KG1 (cell line): ENCODE measurements around the gene CEP250.
"Not testable (repeated sequence)": the region's sequence is repeated elsewhere in the genome, so short reads cannot be mapped to it uniquely, and the experiment has no call there.

ENCODE experiments used
- DNase-seq: peaks from one replicate; lab custom pipeline; 2025; lab: John Stamatoyannopoulos, UW

CEP250 gene, protein sequence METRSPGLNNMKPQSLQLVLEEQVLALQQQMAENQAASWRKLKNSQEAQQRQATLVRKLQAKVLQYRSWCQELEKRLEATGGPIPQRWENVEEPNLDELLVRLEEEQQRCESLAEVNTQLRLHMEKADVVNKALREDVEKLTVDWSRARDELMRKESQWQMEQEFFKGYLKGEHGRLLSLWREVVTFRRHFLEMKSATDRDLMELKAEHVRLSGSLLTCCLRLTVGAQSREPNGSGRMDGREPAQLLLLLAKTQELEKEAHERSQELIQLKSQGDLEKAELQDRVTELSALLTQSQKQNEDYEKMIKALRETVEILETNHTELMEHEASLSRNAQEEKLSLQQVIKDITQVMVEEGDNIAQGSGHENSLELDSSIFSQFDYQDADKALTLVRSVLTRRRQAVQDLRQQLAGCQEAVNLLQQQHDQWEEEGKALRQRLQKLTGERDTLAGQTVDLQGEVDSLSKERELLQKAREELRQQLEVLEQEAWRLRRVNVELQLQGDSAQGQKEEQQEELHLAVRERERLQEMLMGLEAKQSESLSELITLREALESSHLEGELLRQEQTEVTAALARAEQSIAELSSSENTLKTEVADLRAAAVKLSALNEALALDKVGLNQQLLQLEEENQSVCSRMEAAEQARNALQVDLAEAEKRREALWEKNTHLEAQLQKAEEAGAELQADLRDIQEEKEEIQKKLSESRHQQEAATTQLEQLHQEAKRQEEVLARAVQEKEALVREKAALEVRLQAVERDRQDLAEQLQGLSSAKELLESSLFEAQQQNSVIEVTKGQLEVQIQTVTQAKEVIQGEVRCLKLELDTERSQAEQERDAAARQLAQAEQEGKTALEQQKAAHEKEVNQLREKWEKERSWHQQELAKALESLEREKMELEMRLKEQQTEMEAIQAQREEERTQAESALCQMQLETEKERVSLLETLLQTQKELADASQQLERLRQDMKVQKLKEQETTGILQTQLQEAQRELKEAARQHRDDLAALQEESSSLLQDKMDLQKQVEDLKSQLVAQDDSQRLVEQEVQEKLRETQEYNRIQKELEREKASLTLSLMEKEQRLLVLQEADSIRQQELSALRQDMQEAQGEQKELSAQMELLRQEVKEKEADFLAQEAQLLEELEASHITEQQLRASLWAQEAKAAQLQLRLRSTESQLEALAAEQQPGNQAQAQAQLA (N-terminal part only)

DNA sequence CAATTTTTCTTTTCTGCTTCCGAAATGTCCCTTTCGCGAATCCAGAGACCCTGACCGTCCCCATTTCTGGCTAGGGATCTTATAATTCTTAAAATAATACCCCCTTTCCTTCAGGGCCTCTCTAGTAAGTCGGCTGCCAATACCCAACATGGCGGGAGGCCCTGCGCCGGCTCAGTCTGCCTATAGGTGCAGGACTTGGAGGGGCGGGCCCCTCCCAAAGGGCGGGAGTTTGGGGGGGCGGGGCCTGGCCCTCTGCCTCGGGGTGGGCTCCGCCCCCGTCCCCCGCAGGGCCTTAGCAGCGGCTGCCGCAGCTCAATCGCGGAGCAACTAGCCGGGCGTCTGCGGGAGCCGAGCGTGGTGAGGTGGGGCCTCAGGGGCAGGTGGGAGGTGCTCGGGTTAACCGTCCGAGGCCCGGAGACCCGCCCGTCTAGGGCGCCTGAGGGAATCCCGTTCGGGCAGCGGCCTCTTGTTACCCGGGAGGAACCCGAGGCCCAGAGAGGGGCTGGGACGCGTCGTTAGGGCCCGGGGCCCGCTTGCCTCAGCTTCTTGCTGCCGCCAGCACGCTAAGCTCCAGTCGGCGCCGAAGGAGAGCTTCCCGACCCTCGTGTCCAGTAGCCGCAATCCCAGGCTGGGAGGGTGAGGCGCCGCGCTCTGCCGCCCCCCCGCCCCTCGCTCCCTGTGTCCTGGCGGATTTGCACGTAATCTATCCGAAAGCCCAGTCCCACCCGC lies at the start of gene CEP250:
TSS of gene CEP250 (plus strand) at position 718 of the 729 bp plus-strand sequence. CDS start 6,770 bp downstream, outside the sequence.
- peak; percentile 98 for DNase-seq

- DNase-seq: no peak
Measured at GRCh38 chr20:35405775-35406174, 49.6 kb upstream of the CEP250 start.

DNA sequence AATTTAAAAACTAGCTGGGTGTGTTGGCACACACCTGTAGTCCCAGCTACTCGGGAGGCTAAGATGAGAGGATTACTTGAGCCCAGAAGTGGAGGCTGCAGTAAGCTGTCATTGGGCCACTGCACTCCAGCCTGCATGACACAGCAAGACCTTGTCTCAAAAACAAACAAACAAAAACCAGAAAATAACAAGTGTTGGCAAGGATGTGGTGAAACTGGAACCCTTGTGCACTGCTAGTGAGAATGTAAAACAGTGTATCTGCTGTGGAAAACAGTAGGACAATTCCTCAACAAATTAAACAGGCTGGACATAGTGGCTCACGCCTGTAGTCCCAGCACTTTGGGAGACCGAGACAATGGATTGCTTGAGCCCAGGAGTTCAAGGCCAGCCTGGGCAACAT lies 47.1 kb upstream of the CEP250 start:
- no peak for DNase-seq

DNA sequence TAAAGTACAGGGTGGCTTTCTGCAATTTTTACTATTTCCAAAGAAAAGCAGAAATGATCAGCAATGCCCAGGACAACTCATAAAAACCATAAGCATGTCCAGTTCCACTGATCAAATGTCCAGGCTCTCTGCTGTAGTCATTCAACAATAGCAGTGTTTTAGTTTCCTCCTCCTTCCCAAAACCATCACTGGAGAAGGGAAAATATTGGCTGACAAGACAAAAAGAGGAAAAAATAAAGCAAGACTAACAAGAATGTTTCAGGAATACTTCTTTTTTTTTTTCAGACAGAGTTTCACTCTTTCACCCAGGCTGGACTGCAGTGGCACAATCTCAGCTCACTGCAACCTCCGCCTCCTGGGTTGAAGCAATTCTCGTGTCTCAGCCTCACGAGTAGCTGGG lies 45.9 kb upstream of the CEP250 start:
- DNase-seq: no peak

GRCh38 chr20:35410613-35411012 lies 44.8 kb upstream of the CEP250 start:
- no peak for DNase-seq

GRCh38 chr20:35421322-35421721 lies 34.1 kb upstream of the CEP250 start:
- DNase-seq: no peak

DNA sequence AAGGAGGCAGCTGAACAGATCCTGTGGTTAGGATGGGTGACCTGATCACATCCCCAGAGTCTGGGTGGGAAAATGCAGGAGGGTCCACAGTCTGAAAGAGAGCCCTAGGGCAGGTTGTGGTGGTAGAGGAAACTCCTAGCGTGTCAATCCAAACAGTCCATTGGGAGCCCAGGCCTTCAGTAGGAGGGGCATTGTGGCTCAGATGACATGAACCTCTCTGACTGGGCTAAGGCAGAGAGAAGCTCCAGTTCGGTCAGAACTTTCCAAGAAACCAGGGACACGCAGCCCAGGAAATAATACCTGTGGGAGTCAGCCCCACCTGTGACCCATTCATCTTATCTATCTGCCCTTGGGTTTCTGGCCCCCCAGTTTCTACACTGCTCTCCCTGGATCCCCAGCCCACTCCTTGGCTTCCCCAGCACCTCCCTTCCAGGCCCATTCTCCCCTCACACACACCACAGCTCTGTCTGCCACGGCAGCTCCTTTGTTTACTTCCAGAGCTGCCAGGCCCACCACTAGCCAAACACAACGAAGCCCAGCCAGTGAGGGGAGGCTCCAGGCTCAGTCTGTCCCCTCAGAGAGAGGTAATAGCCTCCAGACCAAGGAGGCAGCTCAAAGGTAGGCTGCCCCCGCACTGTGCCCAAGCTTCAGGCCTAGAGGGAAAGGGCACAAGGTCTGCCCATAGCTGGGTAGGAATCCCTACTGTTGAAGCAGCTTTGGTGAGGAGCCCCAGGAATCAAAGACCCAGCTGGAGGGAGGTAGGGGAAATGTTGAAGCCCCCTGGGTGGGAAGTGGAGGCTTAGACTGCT lies 23.6 kb upstream of the CEP250 start:
- no peak for DNase-seq

GRCh38 chr20:35432430-35432735 lies 23.0 kb upstream of the CEP250 start:
- DNase-seq: no peak

DNA sequence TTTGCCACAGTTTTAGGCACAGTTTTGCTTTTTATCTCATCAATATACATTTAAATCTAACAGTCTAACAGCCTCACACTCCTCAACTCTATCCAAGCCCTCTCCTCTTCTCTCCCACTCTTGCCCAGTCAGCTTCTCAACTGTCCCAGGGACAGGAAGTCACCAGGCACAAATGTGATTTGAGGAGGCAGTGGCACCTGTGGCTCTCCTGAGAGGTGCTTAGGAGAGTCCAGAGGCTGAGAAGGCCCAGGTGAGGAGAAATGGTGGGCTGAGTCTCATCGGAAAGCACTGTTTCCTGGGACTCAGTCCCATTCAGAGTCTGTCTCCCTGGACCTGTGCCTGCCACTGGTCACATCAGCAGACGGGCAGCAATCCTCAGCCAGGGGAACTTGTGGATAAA lies 22.1 kb upstream of the CEP250 start:
- DNase-seq: no peak

- no peak for DNase-seq
Measured at GRCh38 chr20:35434085-35435005, 21.1 kb upstream of the CEP250 start.

DNA sequence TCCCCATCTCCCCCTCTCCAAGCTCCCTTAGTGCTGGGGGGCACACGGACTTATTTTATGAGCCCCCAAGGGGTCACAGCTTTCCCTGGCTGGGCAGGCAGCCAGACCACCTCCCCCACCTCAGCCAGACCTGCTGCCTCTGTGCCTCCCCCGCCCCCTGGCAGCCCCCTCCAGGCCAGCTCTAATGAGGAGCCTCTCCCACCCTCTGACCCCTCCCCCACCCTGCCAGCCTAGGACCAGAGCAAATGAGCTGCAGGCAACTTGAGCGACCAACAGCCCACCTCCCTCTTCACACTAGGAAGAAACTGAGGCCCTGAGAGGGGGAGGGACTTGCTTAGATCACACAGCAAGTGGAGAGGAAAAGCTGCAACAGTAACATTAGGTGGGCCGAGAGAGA lies 19.2 kb upstream of the CEP250 start:
- DNase-seq: no peak

DNA sequence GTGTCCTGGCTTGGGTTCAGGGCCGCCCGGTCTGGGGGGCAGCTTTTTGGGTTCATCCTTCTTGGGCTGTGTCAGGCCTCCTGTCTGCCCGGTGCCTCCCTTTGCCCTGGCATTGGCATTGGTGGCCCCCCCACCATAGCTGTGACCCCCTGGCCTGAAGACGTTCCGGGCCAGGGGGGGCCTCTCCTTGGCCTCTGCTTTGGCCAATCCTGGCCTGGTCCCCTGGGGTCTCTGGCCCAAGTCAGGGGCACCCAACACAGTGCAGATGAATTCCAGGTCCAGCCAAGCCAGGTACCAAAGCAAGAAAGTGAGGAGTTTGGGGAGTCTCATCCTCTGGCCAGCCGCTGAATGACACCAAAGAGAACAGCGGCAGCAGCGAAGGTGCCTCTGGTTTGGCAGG lies 17.8 kb upstream of the CEP250 start:
- DNase-seq: no peak

- DNase-seq: no peak
Measured at GRCh38 chr20:35443003-35443402, 12.4 kb upstream of the CEP250 start.

GRCh38 chr20:35444226-35444625 lies 11.2 kb upstream of the CEP250 start:
- DNase-seq: no peak

- DNase-seq: no peak
Measured at GRCh38 chr20:35446356-35447078, 8.9 kb upstream of the CEP250 start.

GRCh38 chr20:35447082-35447789 lies 8.2 kb upstream of the CEP250 start:
- peak; percentile 82 for DNase-seq

GRCh38 chr20:35448788-35449373 lies 6.5 kb upstream of the CEP250 start:
- no peak for DNase-seq

GRCh38 chr20:35449855-35450254 lies 5.5 kb upstream of the CEP250 start:
- not testable (repeated sequence) for DNase-seq
